Measurements from ENCODE around the gene PRKCA.

GRCh38 chr17:66720567-66720966, 418.2 kb downstream of the PRKCA start:
- TF ChIP-seq CDX4 (CRISPR knock-in tag; IDR thresholded peaks at IDR 0.05; ENCODE audit: borderline replicate concordance) (no peak), SMAD4 (CRISPR knock-in tag; IDR thresholded peaks at IDR 0.05) (no peak), ZNF232 (CRISPR knock-in tag; IDR thresholded peaks at IDR 0.05) (no peak), CREM (CRISPR knock-in tag; IDR thresholded peaks at IDR 0.05) (no peak), CBFB (CRISPR knock-in tag; IDR thresholded peaks at IDR 0.05; ENCODE audit: low read depth) (no peak), HMGA2 (CRISPR knock-in tag; IDR thresholded peaks at IDR 0.05) (no peak)
- TF ChIP-seq, protein P1, sequence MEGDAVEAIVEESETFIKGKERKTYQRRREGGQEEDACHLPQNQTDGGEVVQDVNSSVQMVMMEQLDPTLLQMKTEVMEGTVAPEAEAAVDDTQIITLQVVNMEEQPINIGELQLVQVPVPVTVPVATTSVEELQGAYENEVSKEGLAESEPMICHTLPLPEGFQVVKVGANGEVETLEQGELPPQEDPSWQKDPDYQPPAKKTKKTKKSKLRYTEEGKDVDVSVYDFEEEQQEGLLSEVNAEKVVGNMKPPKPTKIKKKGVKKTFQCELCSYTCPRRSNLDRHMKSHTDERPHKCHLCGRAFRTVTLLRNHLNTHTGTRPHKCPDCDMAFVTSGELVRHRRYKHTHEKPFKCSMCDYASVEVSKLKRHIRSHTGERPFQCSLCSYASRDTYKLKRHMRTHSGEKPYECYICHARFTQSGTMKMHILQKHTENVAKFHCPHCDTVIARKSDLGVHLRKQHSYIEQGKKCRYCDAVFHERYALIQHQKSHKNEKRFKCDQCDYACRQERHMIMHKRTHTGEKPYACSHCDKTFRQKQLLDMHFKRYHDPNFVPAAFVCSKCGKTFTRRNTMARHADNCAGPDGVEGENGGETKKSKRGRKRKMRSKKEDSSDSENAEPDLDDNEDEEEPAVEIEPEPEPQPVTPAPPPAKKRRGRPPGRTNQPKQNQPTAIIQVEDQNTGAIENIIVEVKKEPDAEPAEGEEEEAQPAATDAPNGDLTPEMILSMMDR (IDR thresholded peaks at IDR 0.05), result no peak

Measured in WTC11 (cell line).